T-helper 2 cell treated with Interferon-gamma antibody and Interleukin-4, amounts not matched to agents 100 ng/mL and 5 ng/mL, for 36 hours (primary cell): ENCODE results near the gene SAG. TPM values are rescaled to one million over a fixed set of nuclear protein-coding genes. Genes with fewer than 3 reads are reported as not detected.

Source experiments
- total RNA-seq: library from RNA; stranded (reverse); gene quantifications from 2 replicates; pipeline ENCODE4 v1.2.3, GENCODE V29; 2022

SAG gene
- total RNA-seq, 1 donor from 2014 or later: 0.34 TPM

Other genes starting within 250 kb of the SAG start
- gene INPP5D, start 247.5 kb upstream of the SAG start, total RNA-seq: 122 and 129 TPM in 2 replicates
- 56.3 and 62.2 TPM in 2 replicates for gene ATG16L1, start 56.1 kb upstream of the SAG start, total RNA-seq
- 68.6 and 75.6 TPM in 2 replicates for gene DGKD, start 46.7 kb downstream of the SAG start, total RNA-seq